Kidney (tissue), 14 donors: Measurements from ENCODE around the gene ZFP69B. TPM values are rescaled to one million over a fixed set of nuclear protein-coding genes. Genes with fewer than 3 reads are reported as not detected.

ENCODE experiments used
- DNase-seq, 5 donors: peaks; one replicate each; pipeline ENCODE4 v3.0.0-alpha.2; 2013 to 2020
- FAIRE-seq: peaks from 2 replicates; lab custom pipeline; 2012; peaks lifted over from hg19 to GRCh38; lab: Jason Lieb, UNC
- H3K27ac ChIP-seq, 2 donors: one replicate each; pipeline ENCODE4 v1.7.0; 2013; ENCODE audit warnings: low read depth in 2 of 2, low read length in 2 of 2, inconsistent platforms in 1 of 2
- H3K27me3 ChIP-seq: one replicate; pipeline ENCODE4 v1.7.1; 2013; ENCODE audit warnings: low read length, inconsistent platforms; ENCODE audit not compliant: control insufficient read depth, insufficient read depth
- H3K36me3 ChIP-seq, 3 donors: one replicate each; pipeline versions ENCODE4 v1.7.0 to v1.7.1; 2013; ENCODE audit warnings: low read length in 3 of 3, control low read depth in 1 of 3, inconsistent platforms in 1 of 3; ENCODE audit not compliant: insufficient read depth in 3 of 3, control insufficient read depth in 2 of 3
- H3K4me1 ChIP-seq, 3 donors: one replicate each; pipeline versions ENCODE4 v1.7.0 to v1.7.1; 2013; ENCODE audit warnings: low read length in 3 of 3, inconsistent platforms in 1 of 3, low read depth in 1 of 3; ENCODE audit not compliant: control insufficient read depth in 2 of 3, insufficient read depth in 2 of 3
- H3K4me3 ChIP-seq, 3 donors: one replicate each; pipeline versions ENCODE4 v1.7.0 to v1.8.1; 2013; ENCODE audit warnings: low read length in 3 of 3, control low read depth in 1 of 3, inconsistent platforms in 1 of 3
- H3K9ac ChIP-seq, 3 donors: one replicate each; pipeline versions ENCODE4 v1.7.0 to v1.7.1; 2013; ENCODE audit warnings: low read length in 3 of 3, control low read depth in 1 of 3, inconsistent platforms in 1 of 3
- H3K9me3 ChIP-seq, 3 donors: one replicate each; pipeline versions ENCODE4 v1.7.0 to v1.7.1; 2013; ENCODE audit warnings: low read length in 3 of 3, control low read depth in 1 of 3, inconsistent platforms in 1 of 3; ENCODE audit not compliant: control insufficient read depth in 2 of 3, insufficient read depth in 1 of 3
- intact Hi-C: fragments of 100-400 bp; cut with DNase I; formaldehyde crosslinking; loops from one replicate; pipeline ENCODE4 v1.11.1; 2022
- polyA plus RNA-seq: library from polyadenylated mRNA; stranded (reverse); fragments of 350-450 nt; fragmentation: Illumina TruSeq; extraction: RNeasy Lipid Tissue Mini Kit (QIAGEN cat#74804); gene quantifications from one replicate; pipeline ENCODE4 v1.2.3, GENCODE V29; 2014; ENCODE audit warnings: low read depth, low replicate concordance; ENCODE audit not compliant: insufficient read depth
- total RNA-seq: library from RNA; stranded (reverse); fragmentation: NEBNext Ultra II Directional; extraction: Animal tissue kit (Norgen Biotek cat#: 25700); gene quantifications from one replicate; pipeline ENCODE4 v1.2.1, GENCODE V29; 2021
- TF ChIP-seq, protein P1 (sequence below): IDR thresholded peaks from 3 replicates; pipeline ENCODE4 v1.5.1; 2012; ENCODE audit warnings: mild to moderate bottlenecking, moderate library complexity, borderline replicate concordance; ENCODE audit not compliant: insufficient read depth; ENCODE audit errors: extremely low read depth
- donor health status: control.
- donor health status: control.
- donor health status: control.
- donor health status: control.
- donor health status: control.
- donor health status: DM: yes; HTN: yes; CAD: no.
- donor health status: Normal renal cell carcinoma (clear cell type).

The ZFP69B gene
- total and polyA plus RNA-seq, 2 donors from 2014 or later: 0.62 to 2.1 TPM

DNA sequence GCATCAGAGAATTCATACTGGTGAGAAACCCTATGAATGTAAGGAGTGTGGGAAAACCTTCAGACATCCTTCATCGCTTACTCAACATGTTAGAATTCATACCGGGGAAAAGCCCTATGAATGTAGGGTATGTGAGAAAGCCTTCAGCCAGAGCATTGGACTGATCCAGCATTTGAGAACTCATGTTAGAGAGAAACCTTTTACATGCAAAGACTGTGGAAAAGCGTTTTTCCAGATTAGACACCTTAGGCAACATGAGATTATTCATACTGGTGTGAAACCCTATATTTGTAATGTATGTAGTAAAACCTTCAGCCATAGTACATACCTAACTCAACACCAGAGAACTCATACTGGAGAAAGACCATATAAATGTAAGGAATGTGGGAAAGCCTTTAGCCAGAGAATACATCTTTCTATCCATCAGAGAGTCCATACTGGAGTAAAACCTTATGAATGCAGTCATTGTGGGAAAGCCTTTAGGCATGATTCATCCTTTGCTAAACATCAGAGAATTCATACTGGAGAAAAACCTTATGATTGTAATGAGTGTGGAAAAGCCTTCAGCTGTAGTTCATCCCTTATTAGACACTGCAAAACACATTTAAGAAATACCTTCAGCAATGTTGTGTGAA is 12.8 kb downstream of the ZFP69B start:
- no peak for DNase-seq
- Histone ChIP-seq H3K27me3 (no peaks in the 10 kb centered on the region), H3K36me3 (no peaks in the 10 kb centered on the region), H3K4me3 (no peak overlapping the region), H3K9ac (no peak overlapping the region), H3K27ac (no peak overlapping the region), H3K9me3 (peaks cover 3 to 65% (median 29%) of the 10 kb centered on the region in 3 donors), H3K4me1 (no peaks in the 10 kb centered on the region)
- intact Hi-C loops: no loop called here
- TF ChIP-seq, protein P1, sequence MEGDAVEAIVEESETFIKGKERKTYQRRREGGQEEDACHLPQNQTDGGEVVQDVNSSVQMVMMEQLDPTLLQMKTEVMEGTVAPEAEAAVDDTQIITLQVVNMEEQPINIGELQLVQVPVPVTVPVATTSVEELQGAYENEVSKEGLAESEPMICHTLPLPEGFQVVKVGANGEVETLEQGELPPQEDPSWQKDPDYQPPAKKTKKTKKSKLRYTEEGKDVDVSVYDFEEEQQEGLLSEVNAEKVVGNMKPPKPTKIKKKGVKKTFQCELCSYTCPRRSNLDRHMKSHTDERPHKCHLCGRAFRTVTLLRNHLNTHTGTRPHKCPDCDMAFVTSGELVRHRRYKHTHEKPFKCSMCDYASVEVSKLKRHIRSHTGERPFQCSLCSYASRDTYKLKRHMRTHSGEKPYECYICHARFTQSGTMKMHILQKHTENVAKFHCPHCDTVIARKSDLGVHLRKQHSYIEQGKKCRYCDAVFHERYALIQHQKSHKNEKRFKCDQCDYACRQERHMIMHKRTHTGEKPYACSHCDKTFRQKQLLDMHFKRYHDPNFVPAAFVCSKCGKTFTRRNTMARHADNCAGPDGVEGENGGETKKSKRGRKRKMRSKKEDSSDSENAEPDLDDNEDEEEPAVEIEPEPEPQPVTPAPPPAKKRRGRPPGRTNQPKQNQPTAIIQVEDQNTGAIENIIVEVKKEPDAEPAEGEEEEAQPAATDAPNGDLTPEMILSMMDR: no peak
- no peak for FAIRE-seq

DNA sequence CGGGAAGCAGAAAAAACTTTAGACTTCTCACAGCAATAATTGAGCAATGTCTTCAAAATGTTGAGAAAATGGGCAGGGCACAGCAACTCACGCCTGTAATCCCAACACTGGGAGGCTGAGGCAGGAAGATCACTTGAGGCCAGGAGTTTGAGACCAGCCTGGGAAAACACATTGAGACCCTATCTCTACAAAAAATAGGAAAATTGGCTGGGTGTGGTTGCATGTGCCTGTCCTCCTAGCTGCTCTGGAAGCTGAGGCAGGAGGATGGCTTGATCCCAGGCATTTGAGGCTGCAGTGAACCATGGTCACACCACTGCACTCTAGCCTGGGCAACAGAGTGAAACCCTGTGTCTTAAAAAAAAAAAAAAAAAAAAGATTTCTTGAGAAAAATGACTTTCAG is 19.1 kb downstream of the ZFP69B start:
- H3K36me3 ChIP-seq: no peaks in the 10 kb centered on the region
- DNase-seq: no peak
- FAIRE-seq: no peak
- no peak overlapping the region for H3K4me3 ChIP-seq
- no peak overlapping the region for H3K27ac ChIP-seq
- H3K9me3 ChIP-seq: peaks cover 0 to 48% (median 9%) of the 10 kb centered on the region in 3 donors
- no peak overlapping the region for H3K9ac ChIP-seq
- no peaks in the 10 kb centered on the region for H3K27me3 ChIP-seq
- no peaks in the 10 kb centered on the region for H3K4me1 ChIP-seq
- intact Hi-C loops: no loop called here
- TF ChIP-seq, protein P1: no peak

DNA sequence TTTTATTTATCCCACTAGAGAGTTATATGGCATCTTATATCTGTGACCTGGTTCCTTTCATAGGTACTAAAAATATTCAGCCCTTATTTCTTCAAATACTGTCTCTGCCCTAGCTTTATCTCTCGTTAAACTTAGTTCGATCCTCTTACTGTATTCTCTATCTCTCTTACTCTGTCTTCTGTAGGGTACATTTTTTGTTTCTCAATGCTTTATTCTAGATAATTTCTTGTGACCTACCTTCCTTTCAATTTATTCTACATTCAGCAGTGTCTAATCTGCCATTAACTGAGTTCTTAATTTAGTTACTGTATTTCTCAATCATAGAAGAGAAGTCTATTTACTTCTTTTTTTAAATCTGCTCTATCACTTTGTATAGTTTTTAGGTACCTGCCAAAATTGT is 25.0 kb downstream of the ZFP69B start:
- H3K36me3 ChIP-seq: no peaks in the 10 kb centered on the region
- H3K27ac ChIP-seq: no peak overlapping the region
- H3K9me3 ChIP-seq: peaks cover 0 to 9% (median 6%) of the 10 kb centered on the region in 3 donors
- H3K27me3 ChIP-seq: no peaks in the 10 kb centered on the region
- FAIRE-seq (no peak), DNase-seq (no peak)
- no peak overlapping the region for H3K9ac ChIP-seq
- H3K4me3 ChIP-seq: no peak overlapping the region
- intact Hi-C loops: no loop called here
- no peaks in the 10 kb centered on the region for H3K4me1 ChIP-seq
- TF ChIP-seq, protein P1: no peak
